PC-9 (cell line): ENCODE measurements around the gene ARHGDIA.

Experiments
- CTCF ChIP-seq: fragments of 200-600 bp; sonication (generic); conservative IDR thresholded peaks from 2 replicates; pipeline ENCODE4 v1.6.1; 2017; ENCODE audit warnings: mixed run types, antibody characterized with exemption, mild to moderate bottlenecking, moderate library complexity
- EZH2 ChIP-seq: fragments of 200-600 bp; sonication (generic); IDR thresholded peaks from 2 replicates; pipeline ENCODE4 v1.8.0; 2017; ENCODE audit warnings: antibody characterized with exemption, low read depth

- TF ChIP-seq CTCF (no peak), EZH2 (no peak)
Observed at GRCh38 chr17:81837641-81838040, 33.5 kb downstream of the ARHGDIA start.
